NCI-H69 (cell line): ENCODE measurements around the gene TAGLN2.
"Not testable (repeated sequence)": the region's sequence is repeated elsewhere in the genome, so short reads cannot be mapped to it uniquely, and the experiment has no call there.

Experiments
- DNase-seq: peaks from one replicate; lab custom pipeline; 2025; lab: John Stamatoyannopoulos, UW

Gene TAGLN2

GRCh38 chr1:159921251-159921650, 4.1 kb downstream of the TAGLN2 start:
- no peak for DNase-seq

- DNase-seq = no peak
These were observed 4.7 kb downstream of the TAGLN2 start for GRCh38 chr1:159920651-159921050.

- DNase-seq = no peak
These were observed 5.1 kb downstream of the TAGLN2 start for GRCh38 chr1:159920202-159920601.

- no peak for DNase-seq
These were observed 6.0 kb downstream of the TAGLN2 start for GRCh38 chr1:159919236-159919865.

GRCh38 chr1:159918352-159919200, 6.7 kb downstream of the TAGLN2 start:
- DNase-seq = no peak

- peak; percentile 15 for DNase-seq
These were observed 7.6 kb downstream of the TAGLN2 start for GRCh38 chr1:159917533-159918351.

- peak; percentile 88 for DNase-seq
These were observed 8.9 kb downstream of the TAGLN2 start for GRCh38 chr1:159916242-159917051.

GRCh38 chr1:159915571-159916241, 9.6 kb downstream of the TAGLN2 start:
- DNase-seq = peak; percentile 76

- DNase-seq = peak; percentile 86
These were observed 10.9 kb downstream of the TAGLN2 start for GRCh38 chr1:159914252-159915018.

- DNase-seq = peak; percentile 94
These were observed 11.7 kb downstream of the TAGLN2 start for GRCh38 chr1:159913451-159914192.

GRCh38 chr1:159911326-159912070, 13.8 kb downstream of the TAGLN2 start:
- no peak for DNase-seq

GRCh38 chr1:159908031-159908940, 17.0 kb downstream of the TAGLN2 start:
- DNase-seq = no peak

GRCh38 chr1:159906960-159907359, 18.3 kb downstream of the TAGLN2 start:
- no peak for DNase-seq

- not testable (repeated sequence) for DNase-seq
These were observed 21.3 kb downstream of the TAGLN2 start for GRCh38 chr1:159904036-159904435.

GRCh38 chr1:159902541-159902940, 22.8 kb downstream of the TAGLN2 start:
- DNase-seq = no peak

- peak; percentile 48 for DNase-seq
These were observed 24.4 kb downstream of the TAGLN2 start for GRCh38 chr1:159900755-159901360.

- peak; percentile 98 for DNase-seq
These were observed 25.1 kb downstream of the TAGLN2 start, which contains the start of gene CFAP45 for GRCh38 chr1:159900086-159900680. Gene CFAP45, minus strand, starts transcription at chr1:159900165. Its CDS starts 67 bp downstream, at chr1:159900098.
